NK-92 treated with Interleukin-12 subunit alpha and Interleukin-12 subunit beta, amount 100 ng/mL, for 24 hours (cell line): ENCODE data around the gene C12orf76.
"Not testable (repeated sequence)": the region's sequence is repeated elsewhere in the genome, so short reads cannot be mapped to it uniquely, and the experiment has no call there.

Experiments used
- DNase-seq: peaks from one replicate; lab custom pipeline; 2025; lab: John Stamatoyannopoulos, UW

Gene C12orf76

GRCh38 chr12:110023059-110023980 is 25.0 kb downstream of the C12orf76 start:
- no peak for DNase-seq

- no peak for DNase-seq
Observed at GRCh38 chr12:110020956-110021355, 27.4 kb downstream of the C12orf76 start.

GRCh38 chr12:110015132-110015531 is 33.2 kb downstream of the C12orf76 start:
- DNase-seq: no peak

- no peak for DNase-seq
Observed at GRCh38 chr12:110012659-110013058, 35.7 kb downstream of the C12orf76 start.

- peak; percentile 30 for DNase-seq
Observed at GRCh38 chr12:110012137-110012536, 36.2 kb downstream of the C12orf76 start.

- DNase-seq: no peak
Observed at GRCh38 chr12:110010853-110011723, 37.2 kb downstream of the C12orf76 start.

- not testable (repeated sequence) for DNase-seq
Observed at GRCh38 chr12:110008681-110009398, 39.5 kb downstream of the C12orf76 start.

- DNase-seq: no peak
Observed at GRCh38 chr12:110007881-110008280, 40.4 kb downstream of the C12orf76 start.

GRCh38 chr12:110006115-110006514 is 42.2 kb downstream of the C12orf76 start:
- no peak for DNase-seq

GRCh38 chr12:110005319-110005973 is 42.9 kb downstream of the C12orf76 start:
- DNase-seq: peak; percentile 38

- no peak for DNase-seq
Observed at GRCh38 chr12:110004598-110004997, 43.7 kb downstream of the C12orf76 start.

- DNase-seq: no peak
Observed at GRCh38 chr12:110002676-110003515, 45.4 kb downstream of the C12orf76 start.

- DNase-seq: no peak
Observed at GRCh38 chr12:110001596-110001995, 46.7 kb downstream of the C12orf76 start.

GRCh38 chr12:109999983-110000505 is 48.3 kb downstream of the C12orf76 start:
- no peak for DNase-seq

GRCh38 chr12:109999649-109999971 is 48.7 kb downstream of the C12orf76 start:
- no peak for DNase-seq

- peak; percentile 73 for DNase-seq
Observed at GRCh38 chr12:109998904-109999648, 49.2 kb downstream of the C12orf76 start, which contains the start of gene ANKRD13A. ANKRD13A (plus strand) TSS chr12:109999430; CDS start chr12:109999689, 259 bp downstream.

GRCh38 chr12:109998241-109998903 is 50.0 kb downstream of the C12orf76 start:
- DNase-seq: no peak

- DNase-seq: no peak
Observed at GRCh38 chr12:109997393-109997792, 50.9 kb downstream of the C12orf76 start.

- no peak for DNase-seq
Observed at GRCh38 chr12:109996483-109996853, 51.9 kb downstream of the C12orf76 start.
